Activated CD4-positive, alpha-beta T cell treated with anti-CD3 and anti-CD28 coated beads, Interleukin-2, Interleukin-6, amounts not matched to agents 100 ng/mL and 50 ng/mL, durations not matched to agents 16 hours and 8 hours (primary cell): ENCODE measurements around the gene THOC2.

ENCODE experiments used
- DNase-seq: peaks from one replicate; pipeline ENCODE4 v3.0.0-alpha.2; 2020

The THOC2 gene

DNA sequence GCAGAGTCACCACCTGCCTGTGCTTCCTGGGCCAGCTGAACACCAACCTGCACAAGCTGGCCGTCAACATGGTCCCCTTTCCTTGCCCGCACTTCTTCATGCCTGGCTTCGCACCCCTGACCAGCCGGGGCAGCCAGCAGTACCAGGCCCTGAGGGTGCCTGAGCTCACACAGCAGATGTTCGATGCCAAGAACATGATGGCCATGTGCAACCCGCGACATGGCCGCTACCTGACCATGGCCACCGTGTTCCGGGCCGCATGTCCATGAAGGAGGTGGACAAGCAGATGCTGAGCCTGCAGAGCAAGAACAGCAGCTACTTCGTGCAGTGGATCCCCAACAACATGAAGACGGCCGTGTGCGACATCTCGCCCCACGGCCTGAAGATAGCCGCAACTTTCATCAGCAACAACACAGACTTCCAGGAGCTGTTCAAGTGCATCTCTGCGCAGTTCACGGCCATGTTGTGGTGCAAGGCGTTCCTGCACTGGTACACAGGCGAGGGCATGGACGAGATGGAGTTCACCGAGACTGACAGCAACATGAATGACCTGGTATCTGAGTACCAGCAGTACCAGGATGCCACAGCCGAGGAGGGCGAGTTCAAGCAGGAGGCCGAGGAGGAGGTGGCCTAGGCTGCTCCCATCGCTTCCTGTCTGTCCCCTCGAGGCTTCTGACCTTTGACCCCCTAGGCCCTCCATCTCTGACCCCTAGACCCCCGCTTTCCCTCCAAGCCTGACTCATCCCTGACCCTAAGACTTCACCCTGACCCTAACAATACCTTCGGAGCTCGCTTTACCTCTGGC is 170.3 kb downstream of the THOC2 start:
- no peak for DNase-seq

DNA sequence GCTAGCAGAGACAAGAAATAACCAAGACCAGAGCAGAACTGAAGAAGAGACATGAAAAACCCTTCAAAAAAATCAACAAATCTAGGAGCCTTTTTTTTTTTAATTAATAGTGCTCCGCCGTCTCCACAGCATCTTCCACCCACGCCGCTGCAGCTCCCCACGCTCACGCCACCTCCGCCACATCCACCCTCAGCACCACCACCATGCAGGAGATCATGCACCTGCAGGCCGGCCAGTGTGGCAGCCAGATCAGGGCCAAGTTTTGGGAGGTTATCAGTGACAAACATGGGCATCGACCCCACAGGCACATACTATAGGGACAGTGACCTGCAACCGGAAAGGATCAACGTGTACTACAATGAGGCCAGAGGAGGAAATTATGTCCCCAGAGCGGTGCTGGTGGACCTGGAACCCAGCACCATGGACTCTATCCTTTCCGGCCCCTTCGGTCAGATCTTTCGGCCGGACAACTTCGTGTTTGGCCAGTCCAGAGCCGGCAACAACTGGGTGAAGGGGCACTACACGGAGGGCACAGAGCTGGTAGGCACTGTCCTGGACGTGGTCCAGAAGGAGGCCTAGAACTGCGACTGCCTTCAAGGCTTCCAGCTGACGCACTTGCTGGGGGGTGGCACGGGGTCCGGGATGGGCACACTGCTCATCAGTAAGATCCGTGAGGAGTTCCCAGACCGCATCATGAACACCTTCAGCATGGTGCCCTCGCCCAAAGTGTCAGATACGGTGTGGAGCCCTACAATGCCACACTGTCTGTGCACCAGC is 171.2 kb downstream of the THOC2 start:
- no peak for DNase-seq

DNA sequence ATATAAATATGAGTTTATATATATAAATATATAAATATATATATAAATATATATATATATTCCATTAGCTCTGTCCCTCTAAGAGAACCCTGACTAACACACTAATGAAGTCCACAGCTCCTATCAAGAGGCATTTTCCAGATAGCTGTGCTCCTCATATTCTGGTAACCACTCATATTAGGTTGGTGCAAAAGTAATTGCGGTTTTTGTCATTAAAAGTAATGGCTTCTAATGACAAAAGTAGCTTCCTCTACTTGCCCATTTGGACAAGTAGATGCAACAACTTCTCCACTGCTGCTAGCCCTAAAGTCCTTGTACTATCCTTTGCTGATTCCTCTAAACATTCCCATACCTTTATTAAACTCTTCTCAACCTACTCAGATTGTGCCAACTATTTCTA is 182.0 kb downstream of the THOC2 start:
- DNase-seq, result no peak
